HG03558 (cell line): ENCODE results near the gene HTR7.

Experiments
- ATAC-seq: cut with Tn5 transposase; IDR thresholded peaks from one replicate; pipeline ENCODE4 v1.9.1; 2021; ENCODE audit warnings: moderate number of reproducible peaks; ENCODE audit not compliant: unreplicated experiment; ENCODE audit errors: extremely low read depth

HTR7 gene

GRCh38 chr10:90746829-90747228 lies 111.0 kb downstream of the HTR7 start:
- ATAC-seq = no peak

- no peak for ATAC-seq
Measured at GRCh38 chr10:90745565-90745964, 112.3 kb downstream of the HTR7 start.

- no peak for ATAC-seq
Measured at GRCh38 chr10:90743291-90743690, 114.5 kb downstream of the HTR7 start.

- no peak for ATAC-seq
Measured at GRCh38 chr10:90741926-90742565, 115.8 kb downstream of the HTR7 start.

- ATAC-seq = no peak
Measured at GRCh38 chr10:90740265-90740664, 117.6 kb downstream of the HTR7 start.

GRCh38 chr10:90738885-90739284 lies 119.0 kb downstream of the HTR7 start:
- no peak for ATAC-seq

GRCh38 chr10:90734415-90734814 lies 123.4 kb downstream of the HTR7 start:
- ATAC-seq = no peak

- ATAC-seq = no peak
Measured at GRCh38 chr10:90732581-90732980, 125.3 kb downstream of the HTR7 start.

GRCh38 chr10:90723416-90724068 lies 134.3 kb downstream of the HTR7 start:
- ATAC-seq = no peak

- ATAC-seq = no peak
Measured at GRCh38 chr10:90722832-90723231, 135.0 kb downstream of the HTR7 start.

GRCh38 chr10:90718182-90718581 lies 139.7 kb downstream of the HTR7 start:
- ATAC-seq = no peak

GRCh38 chr10:90712529-90712928 lies 145.3 kb downstream of the HTR7 start:
- ATAC-seq = no peak

GRCh38 chr10:90709727-90710126 lies 148.1 kb downstream of the HTR7 start:
- no peak for ATAC-seq

GRCh38 chr10:90707657-90708056 lies 150.2 kb downstream of the HTR7 start:
- no peak for ATAC-seq

GRCh38 chr10:90701428-90701827 lies 156.4 kb downstream of the HTR7 start:
- ATAC-seq = no peak

GRCh38 chr10:90695915-90696676 lies 161.7 kb downstream of the HTR7 start:
- no peak for ATAC-seq
